Measurements from ENCODE around the gene HOXD4. TPM values are rescaled to one million over a fixed set of nuclear protein-coding genes. Genes with fewer than 3 reads are reported as not detected.

The HOXD4 gene
- total and polyA plus RNA-seq, 10 of the 15 experiments (the other 5 are each of a cell fraction or from before 2014, with no cell fraction given): 0.07 TPM; not detected in 9

- TF ChIP-seq SKIL (IDR thresholded peaks at IDR 0.05; ENCODE audit: low read depth, poor library complexity, severe bottlenecking) (no peak), SRF (IDR thresholded peaks at IDR 0.05; ENCODE audit: low read depth in 2 of 2, low read length in 2 of 2) (no peak)
These were observed 4.0 kb upstream of the HOXD4 start (continued) for GRCh38 chr2:176147210-176147799.

GRCh38 chr2:176147800-176148496 lies 3.4 kb upstream of the HOXD4 start:
- POLR2A ChIA-PET: no interaction called here
- H2AFZ ChIP-seq (ENCODE audit: control insufficient read depth, low read depth, low read length): no peak overlapping the region
- FAIRE-seq (no peak), DNase-seq (ENCODE audit: low read depth, low spot score) (no peak), ATAC-seq (no peak)
- intact Hi-C loops (cut with micrococcal nuclease; ENCODE audit: unreplicated experiment) (no loop called here), in situ Hi-C loops (cut with MboI) (loop anchor here (25.0 kb wide), 1 partner anchor 1189 kb away; no protein-coding TSS in a partner anchor)
- no peak overlapping the region for H3K9ac ChIP-seq (ENCODE audit: control insufficient read depth, insufficient read depth, low read length)
- no TSS peak for BruUV-seq (replicated peaks)
- RAD21 ChIA-PET (ENCODE audit: unreplicated experiment): no interaction called here
- H3K36me3 ChIP-seq (ENCODE audit: control insufficient read depth in 2 of 2, insufficient read depth in 2 of 2, low read length in 1 of 2): no peaks in the 10 kb centered on the region
- no peak for TF ChIP-seq EP300 (IDR thresholded peaks at IDR 0.05; ENCODE audit: borderline replicate concordance in 1 of 2, control insufficient read depth in 1 of 2, low read depth in 2 of 2, low read length in 2 of 2)
- TF ChIP-seq SUZ12 (IDR thresholded peaks at IDR 0.05; ENCODE audit: unreplicated experiment): no peak
- no peak for TF ChIP-seq CEBPB (IDR thresholded peaks at IDR 0.05; ENCODE audit: borderline replicate concordance in 1 of 2, low read depth in 2 of 2, low read length in 2 of 2)
- TF ChIP-seq FOS (IDR thresholded peaks at IDR 0.05; ENCODE audit: borderline replicate concordance, extremely low read depth, insufficient read length): no peak
- no peak for TF ChIP-seq IRF5 (IDR thresholded peaks at IDR 0.05; ENCODE audit: borderline replicate concordance)
- TF ChIP-seq POU2F2 (IDR thresholded peaks at IDR 0.05; ENCODE audit: borderline replicate concordance, low read depth, low read length): no peak
- no peak for TF ChIP-seq PAX5 (IDR thresholded peaks at IDR 0.05; ENCODE audit: borderline replicate concordance, low read depth, low read length)
- no peak for TF ChIP-seq MEF2A (IDR thresholded peaks at IDR 0.05; ENCODE audit: insufficient read depth, low read depth, low read length)
- TF ChIP-seq NFYA (IDR thresholded peaks at IDR 0.05; ENCODE audit: borderline replicate concordance, low read depth, low read length): no peak
- no peak for TF ChIP-seq HDGF (IDR thresholded peaks at IDR 0.05)
- TF ChIP-seq CBX3 (IDR thresholded peaks at IDR 0.05; ENCODE audit: borderline replicate concordance, low read depth): no peak
- TF ChIP-seq TCF12 (IDR thresholded peaks at IDR 0.05; ENCODE audit: low read depth, low read length): no peak
- TF ChIP-seq MXI1 (IDR thresholded peaks at IDR 0.05; ENCODE audit: low read depth, low read length): no peak
- SMC1A ChIA-PET (ENCODE audit: uncharacterized antibody, unreplicated experiment): no interaction called here
- no peaks in the 10 kb centered on the region for H3K9me3 ChIP-seq (replicated peaks; ENCODE audit: control insufficient read depth, insufficient read depth, low read length)
- CTCF ChIA-PET: interaction anchor here (0.6 to 0.7 kb wide), 2 partner anchors 16 to 507 kb away, joined by 3 to 4 read pairs; no protein-coding TSS in a partner anchor
- H3K4me2 ChIP-seq (ENCODE audit: control insufficient read depth, insufficient read depth): no peak overlapping the region
- H3K79me2 ChIP-seq (ENCODE audit: control insufficient read depth, insufficient read depth, low read length): no peaks in the 10 kb centered on the region
- H3K27me3 ChIP-seq (replicated peaks in 1 of 2; ENCODE audit: control insufficient read depth in 2 of 2, insufficient read depth in 2 of 2, low read length in 1 of 2): peaks cover 10 to 29% of the 10 kb centered on the region in 2 experiments
- no peaks in the 10 kb centered on the region for H4K20me1 ChIP-seq (ENCODE audit: control insufficient read depth, insufficient read depth)
- no peak overlapping the region for H3K27ac ChIP-seq (ENCODE audit: control insufficient read depth, insufficient read depth)
- 24% methylated on average over 30 of the region's 31 CpGs for WGBS (ENCODE audit: insufficient coverage, insufficient replicate concordance, low lambda C conversion rate, missing lambda C conversion rate)
- no peak overlapping the region for H3K4me3 ChIP-seq
- H3K4me1 ChIP-seq (ENCODE audit: control insufficient read depth, insufficient read depth, low read length): no peaks in the 10 kb centered on the region
